Naive thymus-derived CD4-positive, alpha-beta T cell (primary cell): Measurements from ENCODE around the gene IL36A. TPM values are rescaled to one million over a fixed set of nuclear protein-coding genes. Genes with fewer than 3 reads are reported as not detected.

ENCODE experiments used
- ATAC-seq: fragments of 150-1000 bp; cut with Tn5 transposase; 2 replicates; pipeline ENCODE4 v1.10.0; 2021; ENCODE audit warnings: mild to moderate bottlenecking, moderate library complexity
- CTCF ChIA-PET: fragments of 350-600 bp; sonication (Branson Sonifier 250); formaldehyde crosslinking; loops from one replicate; lab custom pipeline; 2021; ENCODE audit warnings: antibody characterized with exemption; lab: Charles Lee
- POLR2A ChIA-PET: fragments of 350-600 bp; sonication (Branson Sonifier 250); formaldehyde crosslinking; loops from one replicate; lab custom pipeline; 2021; ENCODE audit warnings: antibody characterized with exemption, inconsistent platforms; lab: Charles Lee
- DNase-seq, 9 donors: peaks; one replicate each; pipeline versions ENCODE4 v3.0.0 to v3.0.0-alpha.2; 2020 to 2022; ENCODE audit warnings: mixed read lengths in 1 of 9
- H3K27ac ChIP-seq: one replicate; pipeline ENCODE4 v1.7.0; 2013; ENCODE audit warnings: mild to moderate bottlenecking, low read depth, low read length, moderate library complexity
- H3K27me3 ChIP-seq, 2 donors: one replicate each; pipeline ENCODE4 v1.7.0; 2013; ENCODE audit warnings: low read length in 2 of 2, mild to moderate bottlenecking in 2 of 2, moderate library complexity in 2 of 2; ENCODE audit not compliant: control insufficient read depth in 2 of 2, insufficient read depth in 2 of 2
- H3K36me3 ChIP-seq, 3 experiments: 1 replicate in 2 of 3; 2 replicates in 1 of 3; pipeline ENCODE4 v1.7.0; 2013; ENCODE audit warnings: low read length in 3 of 3, mild to moderate bottlenecking in 3 of 3, moderate library complexity in 1 of 3; ENCODE audit not compliant: insufficient read depth in 3 of 3, control insufficient read depth in 2 of 3
- H3K4me1 ChIP-seq, 2 donors: one replicate each; pipeline ENCODE4 v1.7.0; 2013; ENCODE audit warnings: low read length in 2 of 2, mild to moderate bottlenecking in 2 of 2, moderate library complexity in 1 of 2; ENCODE audit not compliant: control insufficient read depth in 2 of 2, insufficient read depth in 2 of 2
- H3K4me3 ChIP-seq: 2 replicates; pipeline ENCODE4 v1.7.0; 2013; ENCODE audit warnings: mild to moderate bottlenecking, low read length
- H3K9me3 ChIP-seq, 3 experiments: 1 replicate in 2 of 3; 2 replicates in 1 of 3; pipeline ENCODE4 v1.7.0; 2013; ENCODE audit warnings: low read length in 3 of 3; ENCODE audit not compliant: control insufficient read depth in 2 of 3
- H3K27ac Mint-ChIP-seq, 9 donors: one replicate each; pipeline ENCODE4 v1.8.0; 2020 to 2022; ENCODE audit warnings: mixed read lengths in 9 of 9, mild to moderate bottlenecking in 8 of 9, moderate library complexity in 5 of 9, inconsistent platforms in 2 of 9
- H3K27me3 Mint-ChIP-seq, 5 donors: one replicate each; pipeline ENCODE4 v1.8.0; 2021 to 2022; ENCODE audit warnings: mixed read lengths in 5 of 5, mild to moderate bottlenecking in 1 of 5
- H3K36me3 Mint-ChIP-seq, 5 donors: one replicate each; pipeline ENCODE4 v1.8.0; 2020 to 2022; ENCODE audit warnings: mixed read lengths in 5 of 5, mild to moderate bottlenecking in 3 of 5, inconsistent platforms in 1 of 5
- H3K4me1 Mint-ChIP-seq, 7 donors: one replicate each; pipeline ENCODE4 v1.8.0; 2020 to 2022; ENCODE audit warnings: mixed read lengths in 7 of 7, mild to moderate bottlenecking in 3 of 7, inconsistent platforms in 1 of 7
- H3K4me3 Mint-ChIP-seq, 10 donors: one replicate each; pipeline ENCODE4 v1.8.0; 2020 to 2022; ENCODE audit warnings: mild to moderate bottlenecking in 10 of 10, mixed read lengths in 10 of 10, moderate library complexity in 6 of 10, inconsistent platforms in 2 of 10
- H3K9me3 Mint-ChIP-seq, 11 donors: one replicate each; pipeline ENCODE4 v1.8.0; 2020 to 2022; ENCODE audit warnings: mixed read lengths in 11 of 11, mild to moderate bottlenecking in 4 of 11, inconsistent platforms in 1 of 11, moderate library complexity in 1 of 11
- intact Hi-C, 2 donors: fragments of 100-400 bp; cut with micrococcal nuclease; formaldehyde crosslinking; loops; one replicate each; pipeline ENCODE4 v1.15.1; 2023
- polyA plus RNA-seq, 2 donors: library from polyadenylated mRNA; unstranded; fragments of 300-500 nt; fragmentation: Illumina TruSeq; gene quantifications; one replicate each; pipeline ENCODE4 v1.2.3, GENCODE V29; 2021
- total RNA-seq, 6 experiments: library from RNA in 5 of 6; stranded (reverse) in 5 of 6; gene quantifications; 1 replicate in 5 of 6; 2 replicates in 1 of 6; pipeline ENCODE4 v1.2.3 and lab custom pipeline; 2021 to 2026

Gene IL36A
- total and polyA plus RNA-seq, 7 experiments from 2014 or later = 0.44 to 1.8 (median 1.5) TPM; not detected in 1

- Histone ChIP-seq H3K36me3 (no peaks in the 10 kb centered on the region), H3K9me3 (no peaks in the 10 kb centered on the region), H3K27ac (no peak overlapping the region), H3K4me3 (no peak overlapping the region), H3K4me1 (no peaks in the 10 kb centered on the region), H3K27me3 (no peaks in the 10 kb centered on the region)
- H3K36me3 Mint-ChIP-seq = no peaks in the 10 kb centered on the region
- ATAC-seq (no peak), DNase-seq (no peak)
- H3K9me3 Mint-ChIP-seq = no peaks in the 10 kb centered on the region
- peaks cover 0 to 11% (median 0%) of the 10 kb centered on the region in 5 donors for H3K27me3 Mint-ChIP-seq
- ChIA-PET CTCF (interaction anchor here (0.9 kb wide), 1 partner anchor 114 kb away, joined by 3 read pairs; no protein-coding TSS in a partner anchor), POLR2A (interaction anchor here (1.6 kb wide), 1 partner anchor 16 kb away, joined by 4 read pairs; no protein-coding TSS in a partner anchor)
- no peak overlapping the region for H3K4me3 Mint-ChIP-seq
- H3K27ac Mint-ChIP-seq = no peak overlapping the region
- intact Hi-C loops = no loop called here
- no peaks in the 10 kb centered on the region for H3K4me1 Mint-ChIP-seq
Observed at GRCh38 chr2:112962308-112963175, 42.7 kb upstream of the IL36A start.

- H3K9me3 Mint-ChIP-seq = peaks cover 0 to 8% (median 0%) of the 10 kb centered on the region in 11 donors
- Histone ChIP-seq H3K4me3 (no peak overlapping the region), H3K27ac (no peak overlapping the region), H3K27me3 (no peaks in the 10 kb centered on the region), H3K4me1 (peaks cover 0 to 6% of the 10 kb centered on the region in 2 donors), H3K36me3 (no peaks in the 10 kb centered on the region), H3K9me3 (no peaks in the 10 kb centered on the region)
- ChIA-PET POLR2A (no interaction called here), CTCF (interaction anchor here (0.6 to 1.2 kb wide), 3 partner anchors 10 to 218 kb away, joined by 3 to 5 read pairs (median 3); no protein-coding TSS in a partner anchor)
- H3K27ac Mint-ChIP-seq = no peak overlapping the region
- peaks cover 0 to 12% (median 7%) of the 10 kb centered on the region in 7 donors for H3K4me1 Mint-ChIP-seq
- no peak for DNase-seq
- ATAC-seq = no peak
- H3K36me3 Mint-ChIP-seq = peaks cover 0 to 4% (median 3%) of the 10 kb centered on the region in 5 donors
- H3K27me3 Mint-ChIP-seq = peaks cover 0 to 26% (median 0%) of the 10 kb centered on the region in 5 donors
- intact Hi-C loops = no loop called here
- H3K4me3 Mint-ChIP-seq = no peak overlapping the region
Observed at GRCh38 chr2:112967023-112967422, 38.2 kb upstream of the IL36A start.

DNA sequence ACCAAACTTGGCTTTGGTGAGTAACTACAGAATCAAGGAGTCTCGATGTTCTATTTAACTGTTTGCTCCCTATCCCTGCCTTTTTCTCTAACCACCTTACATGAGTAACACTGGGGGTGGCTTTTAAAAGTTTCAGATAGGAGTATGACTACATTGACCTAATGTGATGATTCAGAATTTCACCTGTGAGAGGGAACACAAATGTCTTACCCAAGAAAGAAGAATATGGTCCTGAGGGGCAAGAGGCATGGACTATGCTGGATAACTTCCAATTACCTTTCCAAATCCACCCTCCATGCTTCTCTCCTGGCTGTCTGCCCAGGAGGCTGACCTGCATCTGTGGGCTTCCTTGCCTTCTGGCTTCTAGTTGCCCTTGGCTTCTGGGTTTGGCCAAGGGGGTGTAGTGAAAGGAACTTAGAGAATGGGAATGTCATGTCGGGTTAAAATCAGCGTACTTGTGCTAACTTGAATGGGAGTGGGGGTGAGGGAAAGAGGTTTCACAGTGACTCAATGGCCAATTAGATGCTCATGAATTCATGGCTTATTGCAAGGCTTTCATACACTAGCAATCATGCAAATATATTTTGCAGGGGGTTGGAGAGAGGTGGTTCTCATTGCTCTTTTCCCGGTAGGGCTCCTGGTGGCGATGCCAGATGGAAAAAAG lies 32.7 kb upstream of the IL36A start:
- H3K27ac ChIP-seq = no peak overlapping the region
- no peaks in the 10 kb centered on the region for H3K36me3 ChIP-seq
- CTCF ChIA-PET = no interaction called here
- no peak overlapping the region for H3K4me3 Mint-ChIP-seq
- POLR2A ChIA-PET = interaction anchor here (1.0 kb wide), 1 partner anchor 116 kb away, joined by 3 read pairs; no protein-coding TSS in a partner anchor
- H3K4me1 ChIP-seq = peaks cover 0 to 8% of the 10 kb centered on the region in 2 donors
- H3K27me3 Mint-ChIP-seq = peaks cover 0 to 35% (median 0%) of the 10 kb centered on the region in 5 donors
- DNase-seq (no peak), ATAC-seq (no peak)
- intact Hi-C loops = no loop called here
- no peak overlapping the region for H3K4me3 ChIP-seq
- H3K4me1 Mint-ChIP-seq = peaks cover 5 to 28% (median 21%) of the 10 kb centered on the region in 7 donors
- H3K27ac Mint-ChIP-seq = peak overlapping the region in 1 of 9 donors; percentile 52
- peaks cover 0 to 4% (median 3%) of the 10 kb centered on the region in 5 donors for H3K36me3 Mint-ChIP-seq
- H3K27me3 ChIP-seq = no peaks in the 10 kb centered on the region
- peaks cover 0 to 8% (median 0%) of the 10 kb centered on the region in 11 donors for H3K9me3 Mint-ChIP-seq
- H3K9me3 ChIP-seq = no peaks in the 10 kb centered on the region

DNA sequence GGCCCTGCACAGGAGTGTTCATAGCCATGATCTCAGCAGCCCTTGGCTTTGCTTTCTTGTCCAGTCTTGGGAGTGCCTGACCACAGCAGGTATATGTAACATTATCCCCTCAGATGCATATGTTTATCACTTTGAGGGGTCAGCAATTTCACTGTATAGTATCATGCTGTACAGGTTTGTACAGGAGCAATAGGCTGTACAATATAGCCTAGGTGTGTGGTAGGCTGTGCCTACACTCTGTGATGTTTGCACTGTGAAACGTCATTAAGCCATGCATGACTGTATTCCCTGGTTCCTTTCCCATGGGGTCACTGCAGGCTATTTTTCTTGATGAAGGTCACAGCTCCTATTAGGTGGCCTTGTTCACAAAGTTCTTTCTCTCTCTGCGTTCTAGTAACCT lies 32.1 kb upstream of the IL36A start:
- H3K4me1 Mint-ChIP-seq = peaks cover 5 to 34% (median 25%) of the 10 kb centered on the region in 7 donors
- intact Hi-C loops = no loop called here
- CTCF ChIA-PET = no interaction called here
- no peaks in the 10 kb centered on the region for H3K36me3 ChIP-seq
- H3K27me3 Mint-ChIP-seq = peaks cover 0 to 35% (median 0%) of the 10 kb centered on the region in 5 donors
- DNase-seq = no peak
- POLR2A ChIA-PET = no interaction called here
- H3K27me3 ChIP-seq = no peaks in the 10 kb centered on the region
- H3K4me1 ChIP-seq = peaks cover 0 to 10% of the 10 kb centered on the region in 2 donors
- H3K9me3 Mint-ChIP-seq = peaks cover 0 to 8% (median 0%) of the 10 kb centered on the region in 11 donors
- H3K36me3 Mint-ChIP-seq = peaks cover 0 to 4% (median 3%) of the 10 kb centered on the region in 5 donors
- no peak for ATAC-seq
- H3K27ac Mint-ChIP-seq = peak overlapping the region in 1 of 9 donors; percentile 52
- H3K27ac ChIP-seq = no peak overlapping the region
- H3K9me3 ChIP-seq = no peaks in the 10 kb centered on the region
- H3K4me3 ChIP-seq = no peak overlapping the region
- H3K4me3 Mint-ChIP-seq = no peak overlapping the region

DNA sequence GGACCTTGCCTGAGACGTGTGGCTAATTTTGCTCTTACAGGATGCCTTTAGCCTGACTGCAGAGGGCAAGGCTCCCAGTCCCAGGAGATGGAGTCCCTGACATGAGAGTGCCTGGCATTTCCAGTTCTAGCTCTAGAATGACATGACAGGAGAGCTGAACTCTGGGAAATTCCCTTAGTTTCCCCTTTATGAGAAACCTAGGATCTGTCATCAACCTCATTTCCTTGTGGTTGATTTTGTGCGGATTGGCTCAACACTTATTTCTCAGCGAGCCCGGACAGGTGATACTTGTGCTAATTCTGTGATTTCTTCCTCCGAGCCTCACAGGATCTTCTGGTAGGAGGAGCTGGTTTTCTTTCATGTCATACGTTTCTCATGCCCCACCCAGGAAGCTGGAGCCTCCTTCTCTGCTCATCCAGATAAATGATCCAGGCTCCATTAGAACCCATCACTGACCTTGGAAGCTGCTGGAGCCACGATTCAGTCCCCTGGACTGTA lies 27.7 kb upstream of the IL36A start, which contains the start of gene IL36G:
Gene IL36G, plus strand, starts transcription at position 448 of the 498 bp plus-strand sequence. CDS start 633 bp downstream, outside the sequence.
- H3K36me3 ChIP-seq = no peaks in the 10 kb centered on the region
- H3K27me3 Mint-ChIP-seq = peaks cover 0 to 17% (median 0%) of the 10 kb centered on the region in 5 donors
- no peaks in the 10 kb centered on the region for H3K9me3 ChIP-seq
- H3K36me3 Mint-ChIP-seq = no peaks in the 10 kb centered on the region
- ChIA-PET POLR2A (interaction anchor here (0.8 to 1.5 kb wide), 2 partner anchors 8 to 15 kb away, joined by 3 to 5 read pairs; no protein-coding TSS in a partner anchor), CTCF (interaction anchor here (0.6 to 1.6 kb wide), 2 partner anchors 19 to 136 kb away, joined by 3 to 6 read pairs; no protein-coding TSS in a partner anchor)
- peaks cover 0 to 25% of the 10 kb centered on the region in 2 donors for H3K4me1 ChIP-seq
- ATAC-seq (no peak), DNase-seq (no peak)
- intact Hi-C loops = no loop called here
- no peaks in the 10 kb centered on the region for H3K9me3 Mint-ChIP-seq
- H3K4me3 ChIP-seq = no peak within 1 kb of the TSS
- H3K4me3 Mint-ChIP-seq = no peak within 1 kb of the TSS
- H3K27ac ChIP-seq = no peak within 1 kb of the TSS
- H3K4me1 Mint-ChIP-seq = peaks cover 11 to 44% (median 24%) of the 10 kb centered on the region in 7 donors
- peak within 1 kb of the TSS in 1 of 9 donors; percentile 7 for H3K27ac Mint-ChIP-seq
- H3K27me3 ChIP-seq = no peaks in the 10 kb centered on the region

DNA sequence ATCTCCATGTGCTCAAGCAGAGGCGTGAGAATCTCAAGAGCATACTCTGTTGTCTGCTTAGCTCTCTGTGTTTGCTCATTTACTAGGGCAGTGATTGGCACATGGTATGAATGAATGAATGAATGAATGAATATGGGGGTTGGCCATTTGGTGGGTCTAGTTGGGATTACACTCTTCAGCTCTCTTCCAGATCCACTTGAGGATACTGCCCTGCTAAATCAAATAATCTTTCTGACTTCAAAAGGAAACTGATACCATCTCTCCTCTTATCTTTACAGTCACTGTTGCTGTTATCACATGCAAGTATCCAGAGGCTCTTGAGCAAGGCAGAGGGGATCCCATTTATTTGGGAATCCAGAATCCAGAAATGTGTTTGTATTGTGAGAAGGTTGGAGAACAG lies 25.5 kb upstream of the IL36A start:
- ChIA-PET POLR2A (interaction anchor here (0.6 to 1.6 kb wide), 4 partner anchors 16 to 153 kb away, joined by 4 to 6 read pairs (median 4); no protein-coding TSS in a partner anchor), CTCF (interaction anchor here (1.2 kb wide), 1 partner anchor 97 kb away, joined by 5 read pairs; no protein-coding TSS in a partner anchor)
- peak overlapping the region; percentile 32 for H3K27ac ChIP-seq
- Mint-ChIP-seq H3K4me3 (peak overlapping the region in 1 of 10 donors; percentile 3), H3K4me1 (peaks cover 15 to 49% (median 26%) of the 10 kb centered on the region in 7 donors), H3K27me3 (peaks cover 0 to 11% (median 0%) of the 10 kb centered on the region in 5 donors), H3K36me3 (no peaks in the 10 kb centered on the region), H3K9me3 (no peaks in the 10 kb centered on the region), H3K27ac (peak overlapping the region in 5 of 9 donors; percentile 7 to 87 (median 36))
- no peaks in the 10 kb centered on the region for H3K9me3 ChIP-seq
- H3K4me3 ChIP-seq = no peak overlapping the region
- intact Hi-C loops = loop anchor here in 1 of 2 donors (2.0 to 10.0 kb wide), 3 partner anchors 17 to 395 kb away; no protein-coding TSS in a partner anchor
- ATAC-seq (no peak), DNase-seq (no peak)
- H3K27me3 ChIP-seq = no peaks in the 10 kb centered on the region
- H3K36me3 ChIP-seq = no peaks in the 10 kb centered on the region
- peaks cover 0 to 29% of the 10 kb centered on the region in 2 donors for H3K4me1 ChIP-seq
